IPS DF 6.9 (cell line): Measurements from ENCODE around the gene FHDC1.

ENCODE experiments used
- DNase-seq: peaks from one replicate; pipeline ENCODE4 v3.0.0-alpha.2; 2013; ENCODE audit warnings: low read depth, low spot score
- H3K27ac ChIP-seq: one replicate; pipeline ENCODE4 v1.5.1; 2013; ENCODE audit warnings: low read length, control low read depth
- H3K27me3 ChIP-seq: 2 replicates; pipeline ENCODE4 v1.6.1; 2013; ENCODE audit warnings: mild to moderate bottlenecking, low read length; ENCODE audit not compliant: control insufficient read depth, insufficient read depth
- H3K36me3 ChIP-seq: 2 replicates; pipeline ENCODE4 v1.6.1; 2013; ENCODE audit warnings: low read length; ENCODE audit not compliant: control insufficient read depth, insufficient read depth
- H3K4me1 ChIP-seq: 2 replicates; pipeline ENCODE4 v1.6.1; 2013; ENCODE audit warnings: low read length; ENCODE audit not compliant: control insufficient read depth, insufficient read depth
- H3K4me3 ChIP-seq: 2 replicates; pipeline ENCODE4 v1.5.1; 2013; ENCODE audit warnings: mild to moderate bottlenecking, low read length
- H3K9me3 ChIP-seq: 2 replicates; pipeline ENCODE4 v1.6.1; 2013; ENCODE audit warnings: low read length, inconsistent platforms; ENCODE audit not compliant: control insufficient read depth, insufficient read depth
- WGBS: extraction: QIAGEN DNeasy Blood & Tissue Kit; methylation state at CpG from one replicate; pipeline ENCODE4 v1.1.7; 2013; ENCODE audit warnings: mixed read lengths, missing lambda C conversion rate; ENCODE audit not compliant: insufficient read length, insufficient coverage; 5-methylcytosine and 5-hydroxymethylcytosine counted together

Gene FHDC1

GRCh38 chr4:152979731-152980330, 43.7 kb downstream of the FHDC1 start:
- H3K9me3 ChIP-seq, result no peaks in the 10 kb centered on the region
- no peak overlapping the region for H3K27ac ChIP-seq
- H3K36me3 ChIP-seq, result peaks cover 14% of the 10 kb centered on the region
- no peaks in the 10 kb centered on the region for H3K27me3 ChIP-seq
- H3K4me1 ChIP-seq, result peaks cover 1% of the 10 kb centered on the region; the same call in 1 of the 2 replicates
- no CpG with 5 or more reads among the region's 10 CpGs for WGBS
- H3K4me3 ChIP-seq, result no peak overlapping the region
- DNase-seq, result no peak

GRCh38 chr4:152981278-152981677, 45.2 kb downstream of the FHDC1 start:
- Histone ChIP-seq H3K27me3 (no peaks in the 10 kb centered on the region), H3K36me3 (0 out of 2 replicates have a peak, but pooled peaks cover 3% of the 10 kb centered on the region), H3K4me3 (no peak overlapping the region), H3K27ac (no peak overlapping the region), H3K9me3 (no peaks in the 10 kb centered on the region), H3K4me1 (peaks cover 1% of the 10 kb centered on the region; the same call in 1 of the 2 replicates)
- no peak for DNase-seq
- no CpG with 5 or more reads among the region's 5 CpGs for WGBS

- Histone ChIP-seq H3K27me3 (no peaks in the 10 kb centered on the region), H3K36me3 (no peaks in the 10 kb centered on the region), H3K4me3 (no peak overlapping the region), H3K4me1 (peaks cover 1% of the 10 kb centered on the region; the same call in 1 of the 2 replicates), H3K9me3 (no peaks in the 10 kb centered on the region), H3K27ac (no peak overlapping the region)
- no CpG with 5 or more reads among the region's 4 CpGs for WGBS
- no peak for DNase-seq
Observed at GRCh38 chr4:152981842-152982241, 45.7 kb downstream of the FHDC1 start.

- Histone ChIP-seq H3K4me3 (no peak overlapping the region), H3K36me3 (no peaks in the 10 kb centered on the region), H3K27me3 (no peaks in the 10 kb centered on the region), H3K27ac (no peak overlapping the region), H3K4me1 (peaks cover 1% of the 10 kb centered on the region; the same call in 1 of the 2 replicates), H3K9me3 (no peaks in the 10 kb centered on the region)
- DNase-seq, result no peak
- no CpG with 5 or more reads among the region's 7 CpGs for WGBS
Observed at GRCh38 chr4:152983221-152983620, 47.1 kb downstream of the FHDC1 start.

- H3K36me3 ChIP-seq, result no peaks in the 10 kb centered on the region
- H3K9me3 ChIP-seq, result no peaks in the 10 kb centered on the region
- no peak for DNase-seq
- no peak overlapping the region for H3K4me3 ChIP-seq
- peaks cover 1% of the 10 kb centered on the region; the same call in 1 of the 2 replicates for H3K4me1 ChIP-seq
- whole genome bisulfite sequencing, result no CpG with 5 or more reads among the region's 6 CpGs
- H3K27ac ChIP-seq, result no peak overlapping the region
- H3K27me3 ChIP-seq, result no peaks in the 10 kb centered on the region
Observed at GRCh38 chr4:152983774-152984411, 47.8 kb downstream of the FHDC1 start.

- H3K4me1 ChIP-seq, result no peaks in the 10 kb centered on the region
Observed at GRCh38 chr4:152988721-152989553, 52.8 kb downstream of the FHDC1 start.

GRCh38 chr4:152989554-152989970, 53.4 kb downstream of the FHDC1 start:
- Histone ChIP-seq H3K27ac (no peak overlapping the region), H3K27me3 (no peaks in the 10 kb centered on the region), H3K4me3 (no peak overlapping the region), H3K36me3 (no peaks in the 10 kb centered on the region), H3K9me3 (no peaks in the 10 kb centered on the region), H3K4me1 (no peaks in the 10 kb centered on the region)
- no CpG with 5 or more reads among the region's 3 CpGs for WGBS
- DNase-seq, result no peak

More at GRCh38 chr4:152988721-152989553, 52.8 kb downstream of the FHDC1 start:
- DNase-seq, result no peak
- Histone ChIP-seq H3K36me3 (no peaks in the 10 kb centered on the region), H3K4me3 (no peak overlapping the region), H3K27me3 (no peaks in the 10 kb centered on the region), H3K9me3 (no peaks in the 10 kb centered on the region), H3K27ac (no peak overlapping the region)
- WGBS, result no CpG with 5 or more reads among the region's 4 CpGs

GRCh38 chr4:152990471-152991131, 54.5 kb downstream of the FHDC1 start:
- Histone ChIP-seq H3K4me3 (no peak overlapping the region), H3K27ac (no peak overlapping the region), H3K27me3 (no peaks in the 10 kb centered on the region), H3K9me3 (no peaks in the 10 kb centered on the region), H3K4me1 (no peaks in the 10 kb centered on the region; the same call in 1 of the 2 replicates), H3K36me3 (no peaks in the 10 kb centered on the region)
- no CpG with 5 or more reads among the region's 8 CpGs for WGBS
- DNase-seq, result no peak

- no peak overlapping the region for H3K4me3 ChIP-seq
- H3K9me3 ChIP-seq, result no peaks in the 10 kb centered on the region
- WGBS, result no CpG with 5 or more reads among the region's 3 CpGs
- no peak for DNase-seq
- peaks cover 2% of the 10 kb centered on the region for H3K4me1 ChIP-seq
- H3K27ac ChIP-seq, result no peak overlapping the region
- H3K36me3 ChIP-seq, result no peaks in the 10 kb centered on the region
- no peaks in the 10 kb centered on the region for H3K27me3 ChIP-seq
Observed at GRCh38 chr4:152991398-152991797, 55.3 kb downstream of the FHDC1 start.

GRCh38 chr4:152992027-152992426, 55.9 kb downstream of the FHDC1 start:
- Histone ChIP-seq H3K9me3 (no peaks in the 10 kb centered on the region), H3K36me3 (no peaks in the 10 kb centered on the region), H3K27me3 (no peaks in the 10 kb centered on the region), H3K27ac (no peak overlapping the region), H3K4me1 (peaks cover 4% of the 10 kb centered on the region), H3K4me3 (no peak overlapping the region)
- DNase-seq, result no peak
- WGBS, result no CpG with 5 or more reads among the region's 8 CpGs
